OCI-LY3 (cell line): Measurements from ENCODE around the gene VPS54.

Source experiments
- H2AFZ ChIP-seq: fragments of 200-600, 300-600 bp; shearing (Covaris generic); 2 replicates; pipeline ENCODE4 v1.6.0; 2014; ENCODE audit warnings: antibody characterized with exemption, low read depth, low read length
- H3K27ac ChIP-seq: fragments of 200-600, 300-600 bp; sonication (generic); 2 replicates; pipeline ENCODE4 v1.5.1; 2014; ENCODE audit warnings: mild to moderate bottlenecking, low read length, moderate library complexity, mixed read lengths
- H3K27me3 ChIP-seq: fragments of 200-600, 300-600 bp; sonication (generic); 2 replicates; pipeline ENCODE4 v1.6.1; 2014; ENCODE audit warnings: low read depth, low read length, mixed read lengths
- H3K36me3 ChIP-seq: fragments of 200-600, 300-600 bp; sonication (generic); replicated peaks from 2 replicates; pipeline ENCODE3; 2014; ENCODE audit warnings: low read depth, low read length, mixed read lengths
- H3K4me1 ChIP-seq: fragments of 300-600, 200-600 bp; sonication (generic); 2 replicates; pipeline ENCODE4 v1.6.1; 2014; ENCODE audit warnings: low read length, mixed read lengths
- H3K4me2 ChIP-seq: fragments of 200-600, 300-600 bp; sonication (generic); 2 replicates; pipeline ENCODE4 v1.6.1; 2014; ENCODE audit warnings: low read length, mixed read lengths
- H3K4me3 ChIP-seq: fragments of 300-600, 200-600 bp; sonication (generic); 2 replicates; pipeline ENCODE4 v1.5.1; 2014; ENCODE audit warnings: antibody characterized with exemption, mild to moderate bottlenecking, low read length, moderate library complexity
- H3K79me2 ChIP-seq: fragments of 300-600, 200-600 bp; shearing (Covaris generic); 2 replicates; pipeline ENCODE4 v1.6.1; 2014; ENCODE audit warnings: mild to moderate bottlenecking, low read length, mixed read lengths
- H3K9ac ChIP-seq: fragments of 300-600, 200-600 bp; shearing (Covaris generic); 2 replicates; pipeline ENCODE4 v1.6.0; 2014; ENCODE audit warnings: mild to moderate bottlenecking, low read length, moderate library complexity
- H3K9me3 ChIP-seq: fragments of 200-600, 300-600 bp; shearing (Covaris generic); 2 replicates; pipeline ENCODE4 v1.6.1; 2014; ENCODE audit warnings: low read length, mixed read lengths; ENCODE audit not compliant: insufficient read depth
- H4K20me1 ChIP-seq: fragments of 200-600, 300-600 bp; sonication (generic); 2 replicates; pipeline ENCODE4 v1.6.1; 2016; ENCODE audit warnings: low read length, mixed read lengths; ENCODE audit not compliant: insufficient read depth
- CTCF ChIP-seq: fragments of 200-600, 300-600 bp; sonication (generic); IDR thresholded peaks from 2 replicates; pipeline ENCODE4 v1.5.1; 2014; ENCODE audit warnings: antibody characterized with exemption, low read length, low read depth
- EZH2phosphoT487 ChIP-seq: fragments of 200-600 bp; shearing (Covaris generic); IDR thresholded peaks from 2 replicates; pipeline ENCODE4 v1.6.1; 2018; ENCODE audit warnings: antibody characterized with exemption, mixed run types, low read depth

VPS54 gene

GRCh38 chr2:63903003-63903402 is 116.2 kb downstream of the VPS54 start:
- Histone ChIP-seq H3K36me3 (peaks cover 53% of the 10 kb centered on the region), H3K79me2 (no peaks in the 10 kb centered on the region), H3K9me3 (peaks cover 14% of the 10 kb centered on the region), H3K4me2 (no peak overlapping the region), H3K27me3 (no peaks in the 10 kb centered on the region), H4K20me1 (no peaks in the 10 kb centered on the region), H3K27ac (no peak overlapping the region; the same call in 1 of the 2 replicates), H2AFZ (no peak overlapping the region), H3K4me3 (no peak overlapping the region), H3K9ac (no peak overlapping the region), H3K4me1 (peaks cover 14% of the 10 kb centered on the region)
- TF ChIP-seq EZH2phosphoT487: no peak
- no peak for TF ChIP-seq CTCF

GRCh38 chr2:63902149-63902548 is 117.1 kb downstream of the VPS54 start:
- Histone ChIP-seq H3K4me1 (peaks cover 14% of the 10 kb centered on the region), H3K79me2 (no peaks in the 10 kb centered on the region), H2AFZ (no peak overlapping the region), H3K27me3 (no peaks in the 10 kb centered on the region), H3K9ac (no peak overlapping the region), H3K4me2 (no peak overlapping the region), H3K36me3 (peaks cover 55% of the 10 kb centered on the region), H3K9me3 (peaks cover 14% of the 10 kb centered on the region), H3K4me3 (no peak overlapping the region), H3K27ac (no peak overlapping the region), H4K20me1 (no peaks in the 10 kb centered on the region)
- TF ChIP-seq EZH2phosphoT487: no peak

DNA sequence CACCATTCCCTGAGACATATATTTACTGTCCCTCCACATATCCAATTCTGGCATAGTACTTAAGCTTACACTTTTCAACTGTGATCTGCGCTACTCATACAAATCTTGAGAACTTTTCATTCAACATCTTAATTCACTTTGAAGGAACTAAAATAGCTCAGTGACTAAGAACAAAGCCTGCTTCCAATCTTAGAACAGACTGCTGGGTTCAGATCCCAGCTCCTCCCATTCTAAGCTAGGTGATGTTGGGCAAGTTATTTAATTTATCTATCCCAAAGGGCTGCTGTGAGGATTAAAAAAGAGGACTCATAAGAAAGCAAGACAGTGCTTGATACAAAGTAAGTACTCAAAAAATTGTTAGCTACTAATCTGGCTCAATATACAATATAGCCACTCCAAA is 119.6 kb downstream of the VPS54 start:
- Histone ChIP-seq H3K36me3 (peaks cover 42% of the 10 kb centered on the region), H2AFZ (no peak overlapping the region), H3K4me1 (peaks cover 14% of the 10 kb centered on the region), H3K9me3 (peaks cover 14% of the 10 kb centered on the region), H3K4me2 (no peak overlapping the region), H3K27me3 (no peaks in the 10 kb centered on the region), H3K27ac (no peak overlapping the region), H3K4me3 (no peak overlapping the region), H3K9ac (no peak overlapping the region), H4K20me1 (no peaks in the 10 kb centered on the region), H3K79me2 (no peaks in the 10 kb centered on the region)
- TF ChIP-seq CTCF (no peak), EZH2phosphoT487 (no peak)

DNA sequence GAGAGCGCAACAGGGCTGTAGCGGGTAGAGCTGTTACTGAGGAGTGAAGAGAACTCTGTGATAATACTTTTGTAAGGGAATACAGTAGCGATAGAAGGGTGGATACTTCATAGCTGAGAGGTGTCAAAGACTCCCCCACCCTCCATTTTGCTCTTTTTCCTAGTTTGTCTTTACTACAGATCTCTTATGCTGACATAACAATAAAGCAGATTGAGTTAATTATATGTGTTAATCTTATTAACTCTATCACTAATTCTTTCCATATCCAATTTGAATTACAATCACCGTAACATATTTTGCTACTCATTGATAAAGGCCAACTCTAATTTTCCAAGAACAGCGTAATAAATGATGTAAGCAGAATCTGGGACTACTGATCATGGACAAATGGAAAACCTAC is 120.4 kb downstream of the VPS54 start:
- no peak overlapping the region for H3K4me3 ChIP-seq
- H3K9me3 ChIP-seq: peaks cover 12% of the 10 kb centered on the region
- no peaks in the 10 kb centered on the region for H3K27me3 ChIP-seq
- no peak overlapping the region for H3K27ac ChIP-seq
- peaks cover 38% of the 10 kb centered on the region for H3K36me3 ChIP-seq
- H3K4me2 ChIP-seq: no peak overlapping the region
- no peak for TF ChIP-seq CTCF
- no peak for TF ChIP-seq EZH2phosphoT487
- no peak overlapping the region for H2AFZ ChIP-seq
- H3K79me2 ChIP-seq: no peaks in the 10 kb centered on the region
- H4K20me1 ChIP-seq: no peaks in the 10 kb centered on the region
- no peak overlapping the region for H3K9ac ChIP-seq
- peaks cover 14% of the 10 kb centered on the region for H3K4me1 ChIP-seq

DNA sequence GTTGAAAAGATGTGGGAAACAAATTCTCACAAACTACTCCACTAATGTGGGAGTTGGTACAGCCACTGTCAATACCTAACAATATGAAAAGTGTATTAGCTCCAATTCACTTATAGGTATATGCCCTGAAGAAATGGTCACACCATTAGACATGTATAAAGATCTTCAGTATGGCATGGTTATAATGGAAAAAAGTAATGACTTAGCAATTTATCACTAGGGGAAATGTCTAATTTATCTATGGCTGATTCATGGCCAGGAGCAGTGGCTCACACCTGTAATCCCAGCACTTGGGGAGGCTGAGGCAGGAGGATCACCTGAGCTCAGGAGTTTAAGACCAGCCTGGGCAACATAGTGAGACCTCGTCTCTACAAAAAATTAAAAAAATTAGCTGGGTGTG is 125.1 kb downstream of the VPS54 start:
- H3K9me3 ChIP-seq: no peaks in the 10 kb centered on the region
- H3K4me2 ChIP-seq: no peak overlapping the region
- no peak overlapping the region for H3K9ac ChIP-seq
- H2AFZ ChIP-seq: no peak overlapping the region
- no peaks in the 10 kb centered on the region for H3K4me1 ChIP-seq
- no peaks in the 10 kb centered on the region for H3K27me3 ChIP-seq
- TF ChIP-seq CTCF: no peak
- no peak for TF ChIP-seq EZH2phosphoT487
- no peaks in the 10 kb centered on the region for H4K20me1 ChIP-seq
- no peak overlapping the region for H3K27ac ChIP-seq
- no peak overlapping the region for H3K4me3 ChIP-seq
- no peaks in the 10 kb centered on the region for H3K79me2 ChIP-seq
- peaks cover 37% of the 10 kb centered on the region for H3K36me3 ChIP-seq
